HG03108 (cell line): ENCODE results near the gene CNGA4.
"Not testable (repeated sequence)": the region's sequence is repeated elsewhere in the genome, so short reads cannot be mapped to it uniquely, and the experiment has no call there.

Source experiments
- ATAC-seq: cut with Tn5 transposase; IDR thresholded peaks from one replicate; pipeline ENCODE4 v1.9.1; 2021; ENCODE audit warnings: moderate library complexity; ENCODE audit not compliant: unreplicated experiment

The CNGA4 gene

DNA sequence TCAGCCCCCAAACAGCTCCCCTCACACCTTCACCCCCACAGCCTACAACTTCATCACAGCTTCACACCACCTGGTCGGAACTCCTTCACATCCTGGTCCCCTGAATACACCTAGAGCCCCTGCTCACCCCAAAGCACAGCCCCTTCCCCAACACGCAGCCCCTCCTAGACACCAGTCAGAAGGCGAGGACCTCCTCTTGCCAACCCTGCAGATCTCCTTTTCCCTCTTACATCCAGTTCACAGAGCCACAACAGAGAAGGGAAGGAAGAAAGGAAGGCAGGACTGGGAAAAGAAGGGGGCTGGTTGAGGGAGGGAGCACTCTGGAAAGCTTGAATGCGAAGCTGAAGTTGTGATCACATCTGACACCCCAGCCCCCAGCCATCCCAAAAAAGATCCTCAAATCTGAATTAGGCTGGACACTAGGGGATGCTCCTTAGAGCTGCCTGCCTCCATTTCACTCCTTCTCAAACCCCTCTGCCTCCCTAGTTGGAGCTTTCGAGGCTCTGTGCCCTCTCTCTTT, 21.4 kb downstream of the CNGA4 start:
- ATAC-seq: no peak

GRCh38 chr11:6263662-6264061, 24.8 kb downstream of the CNGA4 start:
- no peak for ATAC-seq

- ATAC-seq: no peak
These were observed 29.9 kb downstream of the CNGA4 start for GRCh38 chr11:6268820-6269219.

DNA sequence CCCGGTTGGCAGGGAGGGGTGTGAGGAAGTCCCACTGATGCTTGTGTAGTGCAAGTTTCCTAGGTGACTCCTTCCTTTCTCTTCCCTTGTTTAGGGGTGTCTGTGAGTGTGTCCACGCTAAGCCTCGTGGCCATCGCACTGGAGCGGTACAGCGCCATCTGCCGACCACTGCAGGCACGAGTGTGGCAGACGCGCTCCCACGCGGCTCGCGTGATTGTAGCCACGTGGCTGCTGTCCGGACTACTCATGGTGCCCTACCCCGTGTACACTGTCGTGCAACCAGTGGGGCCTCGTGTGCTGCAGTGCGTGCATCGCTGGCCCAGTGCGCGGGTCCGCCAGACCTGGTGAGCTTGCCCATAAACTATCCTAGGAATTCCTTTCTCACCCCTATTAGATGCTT, 31.1 kb downstream of the CNGA4 start:
- ATAC-seq: no peak

- ATAC-seq: no peak
These were observed 31.8 kb downstream of the CNGA4 start for GRCh38 chr11:6270584-6271246.

- no peak for ATAC-seq
These were observed 32.7 kb downstream of the CNGA4 start for GRCh38 chr11:6271598-6271997.

- ATAC-seq: no peak
These were observed 34.3 kb downstream of the CNGA4 start for GRCh38 chr11:6273188-6273587.

DNA sequence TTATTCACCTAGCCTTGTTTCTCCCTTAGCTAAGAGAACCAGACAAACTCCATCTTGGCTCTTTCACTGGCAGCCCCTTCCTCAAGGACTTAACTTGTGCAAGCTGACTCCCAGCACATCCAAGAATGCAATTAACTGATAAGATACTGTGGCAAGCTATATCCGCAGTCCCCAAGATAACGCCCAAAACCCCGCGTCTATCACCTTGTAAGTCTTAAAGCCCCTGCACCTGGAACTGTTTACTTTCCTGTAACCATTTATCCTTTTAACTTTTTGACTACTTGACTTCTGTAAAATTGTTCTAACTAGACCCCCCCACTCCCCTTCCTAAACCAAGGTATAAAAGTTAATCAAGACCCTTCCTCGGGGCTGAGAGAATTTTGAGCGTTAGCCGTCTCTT, 41.9 kb downstream of the CNGA4 start:
- not testable (repeated sequence) for ATAC-seq

DNA sequence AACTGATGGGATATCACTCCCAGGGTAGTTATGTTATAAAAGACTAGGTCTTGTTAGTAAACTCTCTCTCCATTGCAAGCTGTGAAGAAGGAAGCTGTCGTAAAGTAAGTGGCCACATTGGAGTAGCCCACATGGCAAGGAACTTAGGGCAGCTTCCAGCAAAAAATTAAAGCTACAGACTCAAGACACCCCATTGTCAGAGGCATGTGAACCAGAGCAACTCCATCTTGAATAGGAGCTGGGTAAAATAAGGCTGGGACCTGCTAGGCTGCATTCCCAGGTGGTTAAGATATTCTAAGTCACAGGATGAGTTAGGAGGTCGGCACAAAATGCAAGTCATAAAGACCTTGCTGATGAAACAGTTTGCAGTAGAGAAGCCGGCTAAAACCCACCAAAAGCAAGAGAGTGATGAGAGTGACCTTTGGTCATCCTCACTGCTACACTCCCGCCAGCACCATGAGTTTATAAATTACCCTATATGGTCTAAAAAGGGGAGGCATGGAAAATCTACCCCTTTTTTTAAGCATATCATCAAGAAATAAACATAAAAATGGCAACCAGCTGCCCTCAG, 44.6 kb downstream of the CNGA4 start:
- ATAC-seq: no peak

GRCh38 chr11:6284250-6284649, 45.4 kb downstream of the CNGA4 start:
- ATAC-seq: no peak

DNA sequence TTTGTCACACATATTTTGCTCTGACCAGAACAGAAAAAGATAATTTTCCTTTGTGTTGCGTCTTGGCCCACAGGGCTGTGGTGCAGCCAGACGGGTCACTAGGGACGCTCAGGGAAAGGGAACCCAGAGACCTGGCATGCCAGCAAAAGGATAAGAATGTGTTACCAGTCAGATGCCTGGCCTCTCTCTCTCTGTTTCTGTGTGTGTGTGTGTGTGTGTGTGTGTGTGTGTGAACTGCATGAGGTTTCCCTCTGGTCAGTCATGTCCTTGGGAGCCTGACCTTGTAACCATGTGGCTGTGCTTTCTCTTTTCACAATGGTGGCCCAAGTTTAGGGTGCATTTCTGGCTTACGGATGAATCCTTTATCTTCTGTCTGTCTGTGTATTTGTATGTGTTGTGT, 46.1 kb downstream of the CNGA4 start:
- no peak for ATAC-seq
